GM12892 (cell line): Measurements from ENCODE around the gene ABCB8.

Source experiments
- POLR2A ChIP-seq: IDR thresholded peaks from 2 replicates; pipeline ENCODE4 v1.6.1; 2011; ENCODE audit warnings: low read depth, low read length, control low read depth
- POLR2AphosphoS5 ChIP-seq: IDR thresholded peaks from 2 replicates; pipeline ENCODE4 v1.6.1; 2011; ENCODE audit warnings: low read depth, low read length, control low read depth
- TAF1 ChIP-seq: IDR thresholded peaks from 2 replicates; pipeline ENCODE4 v1.6.1; 2011; ENCODE audit warnings: low read depth, mild to moderate bottlenecking, control low read depth, low read length, borderline replicate concordance

GRCh38 chr7:151059367-151060112, 31.3 kb downstream of the ABCB8 start, which contains the start of gene SLC4A2:
- TF ChIP-seq POLR2A (peak; percentile 35; the same call in 1 of the 2 replicates), TAF1 (no peak), POLR2AphosphoS5 (no peak)
